GM12878 (cell line): ENCODE data around the gene NEAT1. TPM values are rescaled to one million over a fixed set of nuclear protein-coding genes. Genes with fewer than 3 reads are reported as not detected.

Source experiments
- BMI1 ChIP-seq: fragments of 450-650 bp; IDR thresholded peaks from 2 replicates; pipeline ENCODE4 v1.6.1; 2016; ENCODE audit warnings: mild to moderate bottlenecking, moderate library complexity, borderline replicate concordance
- CBX3 ChIP-seq: fragments of 200-600 bp; sonication (generic); IDR thresholded peaks from 2 replicates; pipeline ENCODE4 v1.6.1; 2016; ENCODE audit warnings: low read depth, borderline replicate concordance
- EP300 ChIP-seq, 2 experiments: fragments of 150-350 bp in 1 of 2; IDR thresholded peaks; 2 replicates each; pipeline ENCODE4 v1.6.1; 2011 to 2012; ENCODE audit warnings: low read depth in 2 of 2, low read length in 2 of 2, borderline replicate concordance in 1 of 2, improper control_type of control experiment in 1 of 2, inconsistent platforms in 1 of 2; ENCODE audit not compliant: control insufficient read depth in 1 of 2
- ETV6 ChIP-seq, 2 experiments: fragments of 450-650 bp in 1 of 2; IDR thresholded peaks in 1 of 2; conservative IDR thresholded peaks in 1 of 2; 2 replicates each; pipeline ENCODE4 v1.6.1; 2014; ENCODE audit warnings: antibody characterized with exemption in 1 of 2, borderline replicate concordance in 1 of 2, low read depth in 1 of 2, mild to moderate bottlenecking in 1 of 2, moderate library complexity in 1 of 2
- IRF4 ChIP-seq: IDR thresholded peaks from 2 replicates; pipeline ENCODE4 v1.6.1; 2011; ENCODE audit warnings: low read depth, low read length
- JUNB ChIP-seq: IDR thresholded peaks from 2 replicates; pipeline ENCODE4 v1.6.1; 2016; ENCODE audit warnings: antibody characterized with exemption, mild to moderate bottlenecking
- KDM1A ChIP-seq: fragments of 200-600 bp; sonication (generic); IDR thresholded peaks from 2 replicates; pipeline ENCODE4 v1.6.1; 2016; ENCODE audit warnings: borderline replicate concordance
- KLF5 ChIP-seq: fragments of 450-650 bp; IDR thresholded peaks from 2 replicates; pipeline ENCODE4 v1.6.1; 2014; ENCODE audit warnings: mild to moderate bottlenecking; ENCODE audit not compliant: partially characterized antibody
- MEF2A ChIP-seq: IDR thresholded peaks from 2 replicates; pipeline ENCODE4 v1.6.1; 2011; ENCODE audit warnings: low read depth, mild to moderate bottlenecking, low read length, moderate library complexity; ENCODE audit not compliant: insufficient read depth
- NBN ChIP-seq: fragments of 450-650 bp; IDR thresholded peaks from 2 replicates; pipeline ENCODE4 v1.6.1; 2016
- PAX5 ChIP-seq: IDR thresholded peaks from 2 replicates; pipeline ENCODE4 v1.6.1; 2011; ENCODE audit warnings: low read depth, low read length, borderline replicate concordance
- RB1 ChIP-seq: fragments of 450-650 bp; formaldehyde crosslinking; IDR thresholded peaks from 2 replicates; pipeline ENCODE4 v1.6.1; 2017; ENCODE audit warnings: mild to moderate bottlenecking, borderline replicate concordance
- SMC3 ChIP-seq: IDR thresholded peaks from 2 replicates; pipeline ENCODE4 v1.6.1; 2011; ENCODE audit warnings: low read length, improper control_type of control experiment, borderline replicate concordance
- SUZ12 ChIP-seq: fragments of 200-600 bp; sonication (generic); IDR thresholded peaks from one replicate; pipeline ENCODE4 v1.6.1; 2018; ENCODE audit warnings: antibody characterized with exemption, mild to moderate bottlenecking; ENCODE audit not compliant: unreplicated experiment
- TAF1 ChIP-seq: IDR thresholded peaks from 2 replicates; pipeline ENCODE4 v1.6.1; 2011; ENCODE audit warnings: mild to moderate bottlenecking, low read depth, low read length, borderline replicate concordance
- YY1 ChIP-seq: IDR thresholded peaks from 2 replicates; pipeline ENCODE4 v1.6.1; 2011; ENCODE audit warnings: low read depth, mild to moderate bottlenecking, low read length
- ZNF207 ChIP-seq: fragments of 450-650 bp; IDR thresholded peaks from 2 replicates; pipeline ENCODE4 v1.6.1; 2014; ENCODE audit warnings: antibody characterized with exemption, mild to moderate bottlenecking, borderline replicate concordance
- polyA plus RNA-seq, 11 experiments: library from polyadenylated mRNA; depleted of rRNA in 4 of 11; unstranded in 6 of 11; stranded (reverse) in 5 of 11; fragments of >200 nt; fragmentation: Nextera tagmentation in 4 of 11; fragmentation: Illumina TruSeq in 1 of 11; extraction: Ambion mirVana in 4 of 11; extraction: Trizol in 1 of 11; gene quantifications; 1 replicate in 1 of 11; 2 replicates in 10 of 11; pipeline versions ENCODE4 v1.2.1 to v1.2.3, GENCODE V29; 2011 to 2016; ENCODE audit warnings: inconsistent platforms in 2 of 11, missing spikeins in 2 of 11, low read depth in 1 of 11
- total RNA-seq, 4 experiments: library from RNA; depleted of rRNA in 3 of 4; stranded (reverse); fragments of >200 nt in 3 of 4; fragmentation: Illumina TruSeq in 1 of 4; extraction: Trizol in 1 of 4; gene quantifications; 2 replicates each; pipeline versions ENCODE4 v1.2.1 to v1.2.3, GENCODE V29; 2013 to 2021
- TF ChIP-seq, protein P1 (sequence below): IDR thresholded peaks from 2 replicates; pipeline ENCODE4 v1.6.1; 2012; ENCODE audit warnings: low read depth, low read length, improper control_type of control experiment
- TF ChIP-seq, protein P2 (sequence below): IDR thresholded peaks from 2 replicates; pipeline ENCODE4 v1.6.1; 2011; ENCODE audit warnings: low read depth, mild to moderate bottlenecking, low read length, moderate library complexity, borderline replicate concordance; ENCODE audit errors: extremely low read depth
- TF ChIP-seq, protein P3 (sequence below): fragments of 450-650 bp; IDR thresholded peaks from 2 replicates; pipeline ENCODE4 v1.6.1; 2018; ENCODE audit warnings: mild to moderate bottlenecking, low read depth, moderate library complexity; ENCODE audit not compliant: partially characterized antibody
- TF ChIP-seq, protein P4 (sequence below): fragments of 450-650 bp; IDR thresholded peaks from 2 replicates; pipeline ENCODE4 v1.6.1; 2017; ENCODE audit warnings: borderline replicate concordance
- TF ChIP-seq, protein P5 (sequence below): fragments of 450-650 bp; IDR thresholded peaks from 2 replicates; pipeline ENCODE4 v1.6.1; 2016; ENCODE audit warnings: mild to moderate bottlenecking

Gene NEAT1
- total and polyA plus RNA-seq, 10 of the 15 experiments (the other 5 are each of a cell fraction or from before 2014, with no cell fraction given), result 13.6 to 328 (median 69.4) TPM

DNA sequence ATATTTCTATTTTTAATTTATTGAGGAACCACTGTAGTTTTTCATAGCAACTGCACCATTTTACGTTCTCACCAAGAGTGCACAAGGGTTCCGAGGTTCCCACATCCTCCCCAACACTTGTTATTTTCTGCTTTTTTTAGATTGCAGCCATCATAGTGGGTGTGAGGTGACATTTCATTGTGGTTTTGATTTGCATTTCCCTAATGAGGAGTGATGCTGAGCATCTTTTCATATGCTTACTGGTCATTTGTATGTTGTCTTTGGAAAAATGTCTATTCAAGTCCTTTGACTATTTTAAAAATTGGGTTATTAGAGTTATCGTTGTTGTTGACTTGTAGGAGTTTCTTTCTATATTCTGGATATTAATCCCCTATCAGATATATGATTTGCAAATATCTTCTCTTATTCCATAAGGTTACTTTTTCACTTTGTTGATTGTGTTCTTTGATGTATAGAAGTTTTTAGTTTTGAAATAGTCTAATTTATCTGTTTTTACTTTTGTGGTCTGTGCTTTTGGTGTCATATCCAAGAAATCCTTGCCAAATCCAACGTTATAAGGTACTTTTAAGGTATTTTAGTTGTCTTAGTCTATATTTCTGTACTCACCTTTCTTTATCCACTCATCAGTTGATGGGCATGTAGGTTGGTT lies 9.0 kb downstream of the NEAT1 start (continued):
- TF ChIP-seq, protein P1, sequence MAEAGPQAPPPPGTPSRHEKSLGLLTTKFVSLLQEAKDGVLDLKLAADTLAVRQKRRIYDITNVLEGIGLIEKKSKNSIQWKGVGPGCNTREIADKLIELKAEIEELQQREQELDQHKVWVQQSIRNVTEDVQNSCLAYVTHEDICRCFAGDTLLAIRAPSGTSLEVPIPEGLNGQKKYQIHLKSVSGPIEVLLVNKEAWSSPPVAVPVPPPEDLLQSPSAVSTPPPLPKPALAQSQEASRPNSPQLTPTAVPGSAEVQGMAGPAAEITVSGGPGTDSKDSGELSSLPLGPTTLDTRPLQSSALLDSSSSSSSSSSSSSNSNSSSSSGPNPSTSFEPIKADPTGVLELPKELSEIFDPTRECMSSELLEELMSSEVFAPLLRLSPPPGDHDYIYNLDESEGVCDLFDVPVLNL, result no peak
- TF ChIP-seq KDM1A (no peak), EP300 (IDR thresholded peaks at IDR 0.05; ENCODE audit: borderline replicate concordance in 1 of 2, control insufficient read depth in 1 of 2, low read depth in 2 of 2, low read length in 2 of 2) (peak; percentile 84 to 90; a peak in 3 of 4 replicates), JUNB (peak; percentile 38), PAX5 (peak; percentile 66; the same call in 1 of the 2 replicates), ZNF207 (no peak), YY1 (peak; percentile 69), SUZ12 (no peak), NBN (peak; percentile 89), RB1 (no peak), TAF1 (no peak), MEF2A (peak; percentile 93), ETV6 (conservative IDR thresholded peaks at IDR 0.05 in 1 of 2, IDR thresholded peaks at IDR 0.05 in 1 of 2; ENCODE audit: borderline replicate concordance in 1 of 2, low read depth in 1 of 2) (peak in 1 of 2 experiments; percentile 78; a peak in 1 of 4 replicates), CBX3 (no peak), IRF4 (no peak), BMI1 (peak; percentile 66; the same call in 1 of the 2 replicates), KLF5 (no peak), SMC3 (no peak)
- TF ChIP-seq, protein P2, sequence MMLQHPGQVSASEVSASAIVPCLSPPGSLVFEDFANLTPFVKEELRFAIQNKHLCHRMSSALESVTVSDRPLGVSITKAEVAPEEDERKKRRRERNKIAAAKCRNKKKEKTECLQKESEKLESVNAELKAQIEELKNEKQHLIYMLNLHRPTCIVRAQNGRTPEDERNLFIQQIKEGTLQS, result no peak
- TF ChIP-seq, protein P3, sequence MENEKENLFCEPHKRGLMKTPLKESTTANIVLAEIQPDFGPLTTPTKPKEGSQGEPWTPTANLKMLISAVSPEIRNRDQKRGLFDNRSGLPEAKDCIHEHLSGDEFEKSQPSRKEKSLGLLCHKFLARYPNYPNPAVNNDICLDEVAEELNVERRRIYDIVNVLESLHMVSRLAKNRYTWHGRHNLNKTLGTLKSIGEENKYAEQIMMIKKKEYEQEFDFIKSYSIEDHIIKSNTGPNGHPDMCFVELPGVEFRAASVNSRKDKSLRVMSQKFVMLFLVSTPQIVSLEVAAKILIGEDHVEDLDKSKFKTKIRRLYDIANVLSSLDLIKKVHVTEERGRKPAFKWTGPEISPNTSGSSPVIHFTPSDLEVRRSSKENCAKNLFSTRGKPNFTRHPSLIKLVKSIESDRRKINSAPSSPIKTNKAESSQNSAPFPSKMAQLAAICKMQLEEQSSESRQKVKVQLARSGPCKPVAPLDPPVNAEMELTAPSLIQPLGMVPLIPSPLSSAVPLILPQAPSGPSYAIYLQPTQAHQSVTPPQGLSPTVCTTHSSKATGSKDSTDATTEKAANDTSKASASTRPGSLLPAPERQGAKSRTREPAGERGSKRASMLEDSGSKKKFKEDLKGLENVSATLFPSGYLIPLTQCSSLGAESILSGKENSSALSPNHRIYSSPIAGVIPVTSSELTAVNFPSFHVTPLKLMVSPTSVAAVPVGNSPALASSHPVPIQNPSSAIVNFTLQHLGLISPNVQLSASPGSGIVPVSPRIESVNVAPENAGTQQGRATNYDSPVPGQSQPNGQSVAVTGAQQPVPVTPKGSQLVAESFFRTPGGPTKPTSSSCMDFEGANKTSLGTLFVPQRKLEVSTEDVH, result no peak
- TF ChIP-seq, protein P4, sequence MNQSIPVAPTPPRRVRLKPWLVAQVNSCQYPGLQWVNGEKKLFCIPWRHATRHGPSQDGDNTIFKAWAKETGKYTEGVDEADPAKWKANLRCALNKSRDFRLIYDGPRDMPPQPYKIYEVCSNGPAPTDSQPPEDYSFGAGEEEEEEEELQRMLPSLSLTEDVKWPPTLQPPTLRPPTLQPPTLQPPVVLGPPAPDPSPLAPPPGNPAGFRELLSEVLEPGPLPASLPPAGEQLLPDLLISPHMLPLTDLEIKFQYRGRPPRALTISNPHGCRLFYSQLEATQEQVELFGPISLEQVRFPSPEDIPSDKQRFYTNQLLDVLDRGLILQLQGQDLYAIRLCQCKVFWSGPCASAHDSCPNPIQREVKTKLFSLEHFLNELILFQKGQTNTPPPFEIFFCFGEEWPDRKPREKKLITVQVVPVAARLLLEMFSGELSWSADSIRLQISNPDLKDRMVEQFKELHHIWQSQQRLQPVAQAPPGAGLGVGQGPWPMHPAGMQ, result no peak
- TF ChIP-seq, protein P5, sequence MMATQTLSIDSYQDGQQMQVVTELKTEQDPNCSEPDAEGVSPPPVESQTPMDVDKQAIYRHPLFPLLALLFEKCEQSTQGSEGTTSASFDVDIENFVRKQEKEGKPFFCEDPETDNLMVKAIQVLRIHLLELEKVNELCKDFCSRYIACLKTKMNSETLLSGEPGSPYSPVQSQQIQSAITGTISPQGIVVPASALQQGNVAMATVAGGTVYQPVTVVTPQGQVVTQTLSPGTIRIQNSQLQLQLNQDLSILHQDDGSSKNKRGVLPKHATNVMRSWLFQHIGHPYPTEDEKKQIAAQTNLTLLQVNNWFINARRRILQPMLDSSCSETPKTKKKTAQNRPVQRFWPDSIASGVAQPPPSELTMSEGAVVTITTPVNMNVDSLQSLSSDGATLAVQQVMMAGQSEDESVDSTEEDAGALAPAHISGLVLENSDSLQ, result peak; percentile 72; the same call in 1 of the 2 replicates
